ENCODE data around the gene AP4M1.

AP4M1 gene

GRCh38 chr7:100088095-100088620 is 13.3 kb upstream of the AP4M1 start:
- no peak for DNase-seq

- DNase-seq: peak; percentile 84
Observed at GRCh38 chr7:100088621-100089457, 12.6 kb upstream of the AP4M1 start, which contains the start of gene COPS6. COPS6 (plus strand) TSS chr7:100088969; CDS start chr7:100088991, 22 bp downstream.

- DNase-seq: no peak
Observed at GRCh38 chr7:100089458-100090196, 11.8 kb upstream of the AP4M1 start.

DNA sequence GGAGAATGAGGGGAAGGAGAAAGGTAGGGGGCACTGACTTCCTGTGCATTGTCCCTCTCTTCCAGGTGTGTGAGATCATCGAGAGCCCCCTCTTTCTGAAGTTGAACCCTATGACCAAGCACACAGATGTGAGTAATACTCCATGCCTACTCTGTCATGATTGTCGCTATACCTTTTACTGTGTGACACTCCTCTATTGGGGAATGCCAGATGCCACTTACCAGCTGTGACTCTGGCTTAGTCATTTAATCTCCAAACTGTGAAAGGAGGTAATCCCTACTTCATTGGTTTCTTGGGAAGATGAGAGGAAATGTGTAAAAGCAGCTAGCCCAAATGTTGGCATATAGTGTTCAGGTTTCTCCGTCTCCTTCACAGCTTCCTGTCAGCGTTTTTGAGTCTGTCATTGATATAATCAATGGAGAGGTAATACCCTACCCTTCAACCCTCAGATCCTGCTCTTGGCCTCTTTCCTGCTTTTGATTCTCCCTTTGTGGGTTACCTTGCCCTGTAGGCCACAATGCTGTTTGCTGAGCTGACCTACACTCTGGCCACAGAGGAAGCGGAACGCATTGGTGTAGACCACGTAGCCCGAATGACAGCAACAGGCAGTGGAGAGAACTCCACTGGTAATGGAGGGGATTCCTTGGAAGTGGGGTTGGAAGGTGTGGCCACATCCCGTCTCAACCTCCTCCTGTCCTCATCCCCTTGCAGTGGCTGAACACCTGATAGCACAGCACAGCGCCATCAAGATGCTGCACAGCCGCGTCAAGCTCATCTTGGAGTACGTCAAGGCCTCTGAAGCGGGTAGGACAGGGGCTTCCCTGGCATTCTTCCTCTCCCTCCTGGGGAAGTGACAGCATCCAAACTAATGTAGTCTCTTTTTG is 10.7 kb upstream of the AP4M1 start:
- no peak for DNase-seq

- DNase-seq: no peak
Observed at GRCh38 chr7:100091411-100092181, 9.8 kb upstream of the AP4M1 start.

DNA sequence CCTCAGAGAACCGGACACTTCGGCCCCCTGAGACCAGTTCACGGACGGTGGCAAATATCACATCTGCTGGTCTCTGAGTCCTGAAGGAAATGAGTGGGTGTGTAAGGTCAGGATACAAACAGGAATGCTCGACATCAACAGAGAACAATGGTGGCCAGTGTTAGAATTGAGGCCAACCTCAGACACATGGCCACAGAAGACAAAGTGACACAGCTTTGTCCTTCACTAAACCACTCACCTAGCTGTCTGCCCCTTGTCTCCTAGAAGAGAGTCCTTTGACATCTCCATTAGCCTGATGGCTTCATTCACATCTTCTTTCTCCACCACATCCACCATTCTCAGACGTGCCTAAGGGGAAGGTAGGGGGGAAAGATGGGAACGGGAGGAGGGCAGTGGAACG is 8.4 kb upstream of the AP4M1 start:
- DNase-seq: no peak

GRCh38 chr7:100093498-100093897 is 7.9 kb upstream of the AP4M1 start:
- no peak for DNase-seq

DNA sequence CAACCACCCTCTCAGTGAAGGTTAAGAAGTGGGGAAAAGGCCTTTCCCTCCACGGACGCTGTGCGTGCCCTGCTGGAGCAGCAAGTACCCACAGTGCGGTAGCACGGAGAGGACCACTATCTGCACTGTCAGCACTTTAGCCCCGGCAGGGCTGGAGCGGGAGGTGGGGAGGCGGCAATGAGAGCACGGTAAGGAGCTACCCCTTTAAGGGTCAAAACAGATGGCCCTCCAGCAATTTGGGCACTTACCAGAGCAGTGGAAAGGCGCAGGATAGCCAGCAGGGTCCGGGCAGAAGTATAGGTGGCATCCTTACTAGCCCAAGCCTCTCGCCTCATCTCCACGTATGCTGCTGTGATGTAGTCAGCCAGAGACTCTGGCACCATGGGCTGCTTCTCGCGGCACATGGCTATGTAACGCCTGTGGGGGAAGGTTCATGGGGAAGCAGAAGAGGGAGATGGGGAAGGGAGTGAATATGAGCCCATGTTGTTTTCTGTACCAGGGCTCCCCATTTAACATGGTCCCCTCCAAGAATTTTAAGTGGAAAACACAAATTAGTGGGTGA is 7.4 kb upstream of the AP4M1 start:
- DNase-seq: no peak

DNA sequence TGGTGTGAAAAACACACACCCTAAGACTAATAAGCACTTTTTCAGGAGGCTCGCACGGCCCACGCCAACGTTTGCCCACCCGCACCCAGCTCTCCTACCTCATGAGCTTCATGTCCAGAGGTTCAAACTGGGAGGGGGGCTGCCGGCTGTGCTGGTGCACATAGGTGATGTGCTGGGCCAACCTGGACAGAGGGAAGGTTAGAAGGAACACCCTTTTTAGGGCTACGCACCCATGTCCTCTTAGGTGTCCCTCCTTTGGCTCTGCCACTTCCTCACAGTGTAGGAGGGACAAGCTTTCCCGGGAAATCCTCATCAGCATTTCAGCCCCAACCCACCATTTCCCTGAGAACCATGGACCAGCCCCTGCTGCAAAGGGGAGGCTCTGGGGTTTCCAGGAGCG is 6.2 kb upstream of the AP4M1 start:
- DNase-seq: no peak

GRCh38 chr7:100095704-100096103 is 5.7 kb upstream of the AP4M1 start:
- DNase-seq: no peak

GRCh38 chr7:100098913-100099312 is 2.5 kb upstream of the AP4M1 start:
- DNase-seq: no peak

GRCh38 chr7:100099452-100099851 is 2.0 kb upstream of the AP4M1 start:
- DNase-seq: no peak

DNA sequence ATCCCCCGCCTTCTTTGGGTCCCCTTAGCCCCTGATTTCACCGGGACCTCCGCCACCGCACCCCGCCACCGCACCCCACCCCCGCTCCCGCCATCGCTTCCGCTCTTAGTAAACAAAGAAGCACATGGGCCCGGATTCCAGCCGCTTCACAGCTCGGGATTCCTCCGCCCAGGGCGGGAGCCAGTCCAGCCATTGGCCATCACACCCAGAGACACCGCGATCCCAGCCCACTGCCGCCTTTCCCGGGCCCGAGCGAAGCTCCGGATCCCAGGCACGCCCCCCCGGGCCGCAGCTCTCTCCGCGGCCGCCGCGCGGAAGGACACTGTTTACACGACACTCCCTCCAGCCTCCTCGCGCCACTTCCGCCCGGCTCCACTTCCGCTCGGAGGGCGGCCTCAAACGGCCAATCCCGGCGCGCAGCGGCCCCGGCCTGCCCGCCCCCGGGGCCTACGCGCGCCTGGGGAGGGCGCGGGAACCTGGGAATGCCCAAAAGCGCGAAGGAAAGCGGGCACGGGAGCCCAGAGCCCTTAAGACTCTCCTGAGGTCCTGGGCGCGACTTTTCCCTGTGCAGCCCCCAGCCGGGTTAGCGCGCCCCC is 925 bp upstream of the AP4M1 start:
- peak; percentile 79 for DNase-seq

DNA sequence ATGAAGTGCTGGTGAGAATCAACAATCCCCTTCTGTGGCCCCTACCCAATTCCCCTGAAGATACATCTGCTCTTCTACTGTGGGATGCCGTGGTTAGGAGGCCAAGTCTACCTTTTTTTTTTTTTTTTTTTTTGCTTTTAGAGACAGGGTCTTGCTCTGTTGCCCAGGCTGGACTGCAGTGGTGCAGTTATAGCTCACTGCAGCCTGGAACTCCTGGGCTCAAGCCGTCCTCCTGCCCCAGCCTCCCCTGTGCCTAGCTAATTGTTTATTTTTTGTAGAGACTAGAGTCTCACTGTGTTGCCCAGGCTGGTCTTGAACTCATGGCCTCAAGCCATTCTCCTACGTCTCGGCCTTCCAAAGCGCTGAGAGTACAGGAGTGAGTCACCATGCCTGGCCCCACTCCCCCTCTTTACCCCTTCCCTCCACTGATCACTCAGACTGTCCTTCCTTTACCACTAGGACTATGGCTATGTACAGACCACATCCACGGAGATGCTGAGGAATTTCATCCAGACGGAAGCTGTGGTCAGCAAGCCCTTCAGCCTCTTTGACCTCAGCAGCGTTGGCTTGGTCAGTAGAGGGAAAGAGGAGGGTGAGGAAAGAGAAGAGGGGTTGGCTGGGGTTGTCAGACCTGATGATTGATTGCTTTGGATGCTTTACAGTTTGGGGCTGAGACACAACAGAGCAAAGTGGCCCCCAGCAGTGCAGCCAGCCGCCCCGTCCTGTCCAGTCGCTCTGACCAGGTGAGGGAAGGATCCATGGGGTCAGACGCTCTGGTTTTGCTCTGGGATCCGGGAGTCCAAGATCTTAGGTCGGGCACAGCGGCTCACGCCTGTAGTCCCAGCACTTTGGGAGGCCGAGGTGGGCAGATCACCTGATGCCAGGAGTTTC is 1.8 kb downstream of the AP4M1 start:
- DNase-seq: no peak

GRCh38 chr7:100105534-100105933 is 4.1 kb downstream of the AP4M1 start:
- DNase-seq: no peak

DNA sequence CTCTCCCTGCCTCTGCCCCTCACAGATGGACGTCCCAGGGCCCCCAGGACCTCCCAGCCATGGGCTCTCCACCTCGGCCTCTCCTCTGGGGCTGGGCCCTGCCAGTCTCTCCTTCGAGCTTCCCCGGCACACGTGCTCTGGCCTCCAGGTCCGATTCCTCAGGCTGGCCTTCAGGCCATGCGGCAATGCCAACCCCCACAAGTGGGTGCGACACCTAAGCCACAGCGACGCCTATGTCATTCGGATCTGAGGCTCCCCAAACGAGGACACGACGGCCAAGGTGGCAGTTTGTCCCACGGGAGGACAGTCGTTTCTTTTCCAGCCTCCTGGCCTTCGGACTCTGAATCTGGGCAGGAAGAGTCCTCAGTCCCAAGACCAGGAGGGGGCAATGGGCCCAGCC is 5.2 kb downstream of the AP4M1 start:
- no peak for DNase-seq

GRCh38 chr7:100107125-100107737 is 5.8 kb downstream of the AP4M1 start:
- no peak for DNase-seq

GRCh38 chr7:100107890-100108289 is 6.4 kb downstream of the AP4M1 start:
- DNase-seq: no peak

DNA sequence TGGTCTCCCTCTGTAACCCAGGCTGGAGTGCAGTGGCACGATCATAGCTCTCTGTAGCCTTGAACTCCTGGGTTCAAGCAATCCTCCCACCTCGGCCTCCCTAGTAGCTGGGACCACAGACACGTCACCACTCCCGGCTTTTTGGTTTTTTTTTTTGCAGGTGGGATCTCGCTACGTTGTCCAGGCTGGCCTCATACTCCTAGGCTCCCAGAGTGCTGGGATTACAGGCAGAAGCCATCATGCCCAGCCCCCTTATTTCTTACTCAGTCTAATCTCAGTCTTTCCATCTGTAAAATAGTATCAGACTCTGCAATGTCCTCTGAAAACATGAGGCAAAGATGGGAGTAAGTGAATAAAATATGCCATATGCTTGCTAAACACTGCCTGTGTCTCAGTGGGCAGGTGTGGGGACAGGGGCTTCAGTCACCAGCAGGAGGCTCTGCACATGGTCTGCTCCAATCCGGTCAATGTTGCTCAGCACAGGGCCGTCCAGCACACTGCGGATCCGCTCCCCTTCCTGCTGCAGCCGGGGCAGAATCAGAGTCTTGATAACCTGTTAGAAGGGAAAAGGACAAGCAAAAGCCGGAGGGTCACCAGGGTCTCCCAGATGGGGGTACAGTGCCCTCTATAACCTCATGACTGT is 8.2 kb downstream of the AP4M1 start:
- DNase-seq: no peak
